ENCODE data around the gene MMS22L. TPM values are rescaled to one million over a fixed set of nuclear protein-coding genes. Genes with fewer than 3 reads are reported as not detected.

MMS22L gene
- total and polyA plus RNA-seq, 2 of the 13 experiments (the other 11 are each of a cell fraction or from before 2014, with no cell fraction given): 6.2 to 32.9 TPM

- TF ChIP-seq YY1 (IDR thresholded peaks at IDR 0.05; ENCODE audit: insufficient read depth, insufficient replicate concordance, low read depth, low read length): peak; percentile 41
- no peak for TF ChIP-seq HOXA7 (CRISPR knock-in tag; IDR thresholded peaks at IDR 0.05)
- peak; percentile 99 for TF ChIP-seq ZMYM4 (CRISPR knock-in tag; IDR thresholded peaks at IDR 0.05)
- TF ChIP-seq ZNF773 (CRISPR knock-in tag; IDR thresholded peaks at IDR 0.05; ENCODE audit: borderline replicate concordance): no peak
- TF ChIP-seq ARID4A (CRISPR knock-in tag; IDR thresholded peaks at IDR 0.05; ENCODE audit: borderline replicate concordance): peak; percentile 96
- peak; percentile 74; the same call in 1 of the 2 replicates for TF ChIP-seq ZNF788 (CRISPR knock-in tag; IDR thresholded peaks at IDR 0.05; ENCODE audit: borderline replicate concordance)
- TF ChIP-seq SRSF9 (IDR thresholded peaks at IDR 0.05; ENCODE audit: borderline replicate concordance, insufficient read depth, low read depth, low read length, poor library complexity, severe bottlenecking): no peak
- no peak for TF ChIP-seq RELA (CRISPR knock-in tag; IDR thresholded peaks at IDR 0.05)
- TF ChIP-seq ZSCAN9 (CRISPR knock-in tag; IDR thresholded peaks at IDR 0.05; ENCODE audit: borderline replicate concordance): 0 out of 2 replicates have a peak, but pooled peaks have one; percentile 19
- TF ChIP-seq RBAK (CRISPR knock-in tag; IDR thresholded peaks at IDR 0.05): no peak
- TF ChIP-seq FOXP1 (IDR thresholded peaks at IDR 0.05): no peak
- no peak for TF ChIP-seq FOXP1 (CRISPR knock-in tag; IDR thresholded peaks at IDR 0.05)
- TF ChIP-seq HNRNPUL1 (IDR thresholded peaks at IDR 0.05; ENCODE audit: low read depth, low read length): no peak
- TF ChIP-seq SP2 (CRISPR knock-in tag; IDR thresholded peaks at IDR 0.05): 0 out of 2 replicates have a peak, but pooled peaks have one; percentile 53
- peak; percentile 47; the same call in 1 of the 2 replicates for TF ChIP-seq ZNF350 (CRISPR knock-in tag; IDR thresholded peaks at IDR 0.05; ENCODE audit: borderline replicate concordance, low read depth)
- no peak for TF ChIP-seq GTF2F1 (IDR thresholded peaks at IDR 0.05; ENCODE audit: low read length)
- no peak for TF ChIP-seq ZBTB39 (CRISPR knock-in tag; IDR thresholded peaks at IDR 0.05)
- no peak for TF ChIP-seq RARG (CRISPR knock-in tag; IDR thresholded peaks at IDR 0.05; ENCODE audit: low read depth)
- peak; percentile 36 to 65; a peak in 3 of 4 replicates for TF ChIP-seq POLR2A (IDR thresholded peaks at IDR 0.05; ENCODE audit: insufficient read depth in 1 of 2, low read depth in 2 of 2, low read length in 2 of 2)
- TF ChIP-seq HDAC1 (CRISPR knock-in tag; IDR thresholded peaks at IDR 0.05): peak; percentile 87
- TF ChIP-seq RFX5 (IDR thresholded peaks at IDR 0.05; ENCODE audit: low read depth, low read length): no peak
These were observed at the start of gene MMS22L (continued) for GRCh38 chr6:97282726-97283617.

Measured in HepG2 (cell line).